Stimulated activated CD4-positive, alpha-beta T cell treated with anti-CD3 and anti-CD28 coated beads, Interleukin-1b, Interleukin-23, amount 100 ng/mL, for 48 hours (primary cell): Measurements from ENCODE around the gene HMGN1.

Source experiments
- DNase-seq: peaks from one replicate; pipeline ENCODE4 v3.0.0-alpha.2; 2020

The HMGN1 gene

GRCh38 chr21:39366563-39366962 is 17.7 kb upstream of the HMGN1 start:
- DNase-seq, result no peak

GRCh38 chr21:39364949-39365348 is 16.1 kb upstream of the HMGN1 start:
- DNase-seq, result no peak

GRCh38 chr21:39363607-39364555 is 15.0 kb upstream of the HMGN1 start:
- DNase-seq, result no peak

- no peak for DNase-seq
Measured at GRCh38 chr21:39362733-39363132, 13.8 kb upstream of the HMGN1 start.

- DNase-seq, result no peak
Measured at GRCh38 chr21:39359382-39359781, 10.5 kb upstream of the HMGN1 start.

- no peak for DNase-seq
Measured at GRCh38 chr21:39353295-39353694, 4.4 kb upstream of the HMGN1 start.

GRCh38 chr21:39350094-39351005 is 1.5 kb upstream of the HMGN1 start:
- DNase-seq, result no peak

GRCh38 chr21:39349211-39350093 is 564 bp upstream of the HMGN1 start:
- DNase-seq, result peak; percentile 97

- no peak for DNase-seq
Measured at GRCh38 chr21:39348040-39348354, 891 bp downstream of the HMGN1 start.

GRCh38 chr21:39347537-39347936 is 1.4 kb downstream of the HMGN1 start:
- DNase-seq, result no peak

GRCh38 chr21:39346671-39347331 is 2.1 kb downstream of the HMGN1 start:
- DNase-seq, result no peak

GRCh38 chr21:39346206-39346605 is 2.7 kb downstream of the HMGN1 start:
- no peak for DNase-seq

GRCh38 chr21:39345440-39345839 is 3.4 kb downstream of the HMGN1 start:
- no peak for DNase-seq

GRCh38 chr21:39344848-39345247 is 4.0 kb downstream of the HMGN1 start:
- no peak for DNase-seq

- no peak for DNase-seq
Measured at GRCh38 chr21:39341249-39341923, 7.5 kb downstream of the HMGN1 start.

- DNase-seq, result no peak
Measured at GRCh38 chr21:39340687-39341086, 8.2 kb downstream of the HMGN1 start.

- no peak for DNase-seq
Measured at GRCh38 chr21:39339231-39339630, 9.7 kb downstream of the HMGN1 start.

GRCh38 chr21:39336457-39337008 is 12.4 kb downstream of the HMGN1 start:
- DNase-seq, result no peak

- no peak for DNase-seq
Measured at GRCh38 chr21:39334611-39335010, 14.3 kb downstream of the HMGN1 start.

GRCh38 chr21:39332175-39332574 is 16.7 kb downstream of the HMGN1 start:
- DNase-seq, result no peak

GRCh38 chr21:39330001-39330400 is 18.9 kb downstream of the HMGN1 start:
- DNase-seq, result no peak
